Neural crest cell (in vitro differentiated cells): ENCODE measurements around the gene PPHLN1. TPM values are rescaled to one million over a fixed set of nuclear protein-coding genes. Genes with fewer than 3 reads are reported as not detected.
A peak's percentile ranks its signal among the peaks of the same experiment; 100 is the strongest.

Experiments
- DNase-seq: peaks from one replicate; pipeline ENCODE4 v3.0.0; 2021; ENCODE audit warnings: low read depth, mixed read lengths, low spot score
- H3K27ac Mint-ChIP-seq: one replicate; pipeline ENCODE4 v1.8.0; 2021; ENCODE audit warnings: mild to moderate bottlenecking, mixed read lengths; ENCODE audit not compliant: unreplicated experiment
- H3K27me3 Mint-ChIP-seq: 2 replicates; pipeline ENCODE4 v1.8.0; 2021; ENCODE audit warnings: low read depth, mild to moderate bottlenecking, mixed read lengths
- H3K36me3 Mint-ChIP-seq: 2 replicates; pipeline ENCODE4 v1.8.0; 2021; ENCODE audit warnings: low read depth, mild to moderate bottlenecking, mixed read lengths
- H3K4me1 Mint-ChIP-seq: 2 replicates; pipeline ENCODE4 v1.8.0; 2021; ENCODE audit warnings: mixed read lengths
- H3K4me3 Mint-ChIP-seq: one replicate; pipeline ENCODE4 v1.8.0; 2021; ENCODE audit warnings: mild to moderate bottlenecking, mixed read lengths
- H3K9me3 Mint-ChIP-seq: 2 replicates; pipeline ENCODE4 v1.8.0; 2021; ENCODE audit warnings: mixed read lengths
- CTCF ChIP-seq: fragments of 200-600 bp; sonication (generic); conservative IDR thresholded peaks from 2 replicates; pipeline ENCODE4 v1.5.0; 2021; ENCODE audit warnings: antibody characterized with exemption, mild to moderate bottlenecking
- total RNA-seq: library from RNA; stranded (reverse); gene quantifications from 2 replicates; pipeline ENCODE4 v1.2.1, GENCODE V29; 2021

The PPHLN1 gene
- total RNA-seq, 1 donor from 2014 or later, result 57.9 TPM

- no peak overlapping the region for H3K27ac Mint-ChIP-seq
Measured at GRCh38 chr12:42428850-42429249, 102.9 kb downstream of the PPHLN1 start.

GRCh38 chr12:42432517-42433140, 106.7 kb downstream of the PPHLN1 start:
- H3K9me3 Mint-ChIP-seq, result no peaks in the 10 kb centered on the region
- no peaks in the 10 kb centered on the region for H3K27me3 Mint-ChIP-seq
- H3K27ac Mint-ChIP-seq, result no peak overlapping the region
- TF ChIP-seq CTCF, result no peak
- no peak for DNase-seq
- no peak overlapping the region for H3K4me3 Mint-ChIP-seq
- peaks cover 19% of the 10 kb centered on the region for H3K36me3 Mint-ChIP-seq
- no peaks in the 10 kb centered on the region for H3K4me1 Mint-ChIP-seq

More at GRCh38 chr12:42428850-42429249, 102.9 kb downstream of the PPHLN1 start:
- no peak for DNase-seq
- Mint-ChIP-seq H3K36me3 (peaks cover 23% of the 10 kb centered on the region), H3K9me3 (no peaks in the 10 kb centered on the region), H3K27me3 (no peaks in the 10 kb centered on the region), H3K4me3 (no peak overlapping the region), H3K4me1 (peaks cover 5% of the 10 kb centered on the region)
- no peak for TF ChIP-seq CTCF

GRCh38 chr12:42440608-42441007, 114.6 kb downstream of the PPHLN1 start:
- Mint-ChIP-seq H3K27ac (peak overlapping the region; percentile 12), H3K4me1 (peaks cover 4% of the 10 kb centered on the region)

GRCh38 chr12:42442311-42442759, 116.4 kb downstream of the PPHLN1 start:
- Mint-ChIP-seq H3K9me3 (peaks cover 8% of the 10 kb centered on the region), H3K4me3 (no peak overlapping the region), H3K36me3 (peaks cover 45% of the 10 kb centered on the region), H3K4me1 (peaks cover 16% of the 10 kb centered on the region), H3K27me3 (no peaks in the 10 kb centered on the region), H3K27ac (no peak overlapping the region)
- no peak for TF ChIP-seq CTCF
- DNase-seq, result no peak

More at GRCh38 chr12:42440608-42441007, 114.6 kb downstream of the PPHLN1 start:
- no peak for TF ChIP-seq CTCF
- peaks cover 39% of the 10 kb centered on the region for H3K36me3 Mint-ChIP-seq
- no peak overlapping the region for H3K4me3 Mint-ChIP-seq
- peaks cover 8% of the 10 kb centered on the region for H3K9me3 Mint-ChIP-seq
- no peaks in the 10 kb centered on the region for H3K27me3 Mint-ChIP-seq
- DNase-seq, result no peak

GRCh38 chr12:42442888-42443287, 116.9 kb downstream of the PPHLN1 start:
- Mint-ChIP-seq H3K27ac (no peak overlapping the region), H3K4me3 (no peak overlapping the region), H3K4me1 (peaks cover 21% of the 10 kb centered on the region), H3K36me3 (peaks cover 45% of the 10 kb centered on the region), H3K9me3 (peaks cover 8% of the 10 kb centered on the region), H3K27me3 (no peaks in the 10 kb centered on the region)
- no peak for DNase-seq
- TF ChIP-seq CTCF, result no peak
